GM19035 (cell line): ENCODE data around the gene OOSP4A.
"Not testable (repeated sequence)": the region's sequence is repeated elsewhere in the genome, so short reads cannot be mapped to it uniquely, and the experiment has no call there.

Experiments
- ATAC-seq: cut with Tn5 transposase; IDR thresholded peaks from one replicate; pipeline ENCODE4 v1.9.1; 2021; ENCODE audit not compliant: unreplicated experiment

Gene OOSP4A

GRCh38 chr11:59973097-59973496, 9.3 kb downstream of the OOSP4A start:
- ATAC-seq, result no peak

GRCh38 chr11:59981106-59981770, 17.4 kb downstream of the OOSP4A start:
- ATAC-seq, result no peak

GRCh38 chr11:59982037-59982436, 18.2 kb downstream of the OOSP4A start:
- ATAC-seq, result not testable (repeated sequence)

DNA sequence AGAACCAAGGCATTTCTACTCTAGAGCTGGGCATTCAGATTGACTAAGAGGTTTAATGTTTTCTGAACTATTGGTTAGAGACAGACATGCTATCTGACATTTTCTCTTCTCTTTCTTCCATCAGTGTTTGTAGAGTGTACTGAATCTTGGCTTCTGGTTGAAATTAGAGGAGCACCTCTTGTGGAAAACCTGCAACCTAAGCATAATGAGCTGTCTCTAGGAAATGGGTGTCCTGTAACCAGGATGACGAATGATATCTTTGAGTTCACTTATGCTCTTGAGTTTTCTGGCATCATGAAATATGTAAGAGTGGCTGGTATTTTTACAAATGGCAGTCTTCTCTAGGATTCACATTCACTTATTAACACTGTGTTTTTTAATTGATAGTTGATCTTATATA, 19.4 kb downstream of the OOSP4A start:
- ATAC-seq, result no peak

GRCh38 chr11:59984368-59984767, 20.5 kb downstream of the OOSP4A start:
- no peak for ATAC-seq

DNA sequence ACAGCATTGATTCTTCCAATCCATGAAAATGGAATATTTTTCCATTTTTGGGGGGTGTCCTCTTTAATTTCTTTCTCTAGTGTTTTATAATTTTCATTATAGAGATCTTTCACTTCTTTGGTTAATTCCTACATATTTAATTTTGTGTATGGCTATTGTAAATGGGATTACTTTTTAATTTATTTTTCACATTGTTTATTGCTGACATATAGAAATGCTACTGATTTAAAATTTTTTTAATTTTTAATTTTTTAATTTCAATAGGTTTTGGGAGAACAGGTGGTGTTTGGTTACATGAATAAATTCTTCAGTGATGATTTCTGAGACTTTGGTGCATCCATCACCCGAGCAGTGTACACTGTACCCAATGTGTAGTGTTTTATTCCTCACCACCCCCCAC, 26.6 kb downstream of the OOSP4A start:
- no peak for ATAC-seq

- ATAC-seq, result no peak
These were observed 28.6 kb downstream of the OOSP4A start for GRCh38 chr11:59992425-59992824.

DNA sequence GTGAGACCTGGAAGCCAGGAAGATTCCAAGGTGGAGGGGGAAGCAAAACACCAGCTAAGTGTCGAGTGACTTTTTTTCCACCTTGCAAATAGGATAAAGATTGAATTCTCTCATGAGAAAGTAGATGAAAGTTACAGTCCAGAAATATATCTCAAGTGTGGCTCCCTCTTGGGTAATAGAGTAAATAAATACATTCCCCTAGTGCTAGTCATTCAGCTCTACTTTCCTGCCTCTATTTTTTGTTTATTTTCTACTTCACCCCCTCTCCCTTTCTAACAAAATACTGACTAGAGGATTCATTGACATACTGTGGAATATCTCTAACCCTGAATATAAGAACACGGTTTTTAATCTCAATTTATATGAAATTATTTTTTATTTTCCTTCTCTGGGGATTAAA, 34.0 kb downstream of the OOSP4A start:
- ATAC-seq, result no peak

DNA sequence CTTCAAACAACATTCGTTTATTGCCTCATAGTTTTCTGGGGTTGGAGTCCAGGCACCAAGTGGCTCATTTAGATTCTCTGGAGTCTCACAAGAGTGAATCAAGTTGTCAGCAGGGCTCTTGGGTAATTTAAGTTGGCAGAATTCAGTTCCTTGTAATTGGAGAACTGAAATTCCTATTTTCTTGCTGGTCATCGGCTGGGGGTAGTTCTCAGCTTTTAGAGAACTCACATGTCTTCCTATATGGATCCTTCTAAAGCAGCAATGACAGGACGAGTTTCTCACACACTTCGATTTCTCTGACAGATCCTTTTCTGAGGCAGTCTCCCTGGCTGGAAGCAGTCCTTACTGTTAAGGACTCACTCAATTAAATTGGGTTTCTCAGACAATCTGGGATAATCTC, 35.9 kb downstream of the OOSP4A start:
- no peak for ATAC-seq

GRCh38 chr11:60003729-60004128, 39.9 kb downstream of the OOSP4A start:
- no peak for ATAC-seq

GRCh38 chr11:60005360-60005759, 41.5 kb downstream of the OOSP4A start:
- ATAC-seq, result no peak

- ATAC-seq, result no peak
These were observed 53.0 kb downstream of the OOSP4A start, which contains the start of gene OOSP4B for GRCh38 chr11:60016881-60017280. OOSP4B (plus strand) TSS chr11:60017181.

DNA sequence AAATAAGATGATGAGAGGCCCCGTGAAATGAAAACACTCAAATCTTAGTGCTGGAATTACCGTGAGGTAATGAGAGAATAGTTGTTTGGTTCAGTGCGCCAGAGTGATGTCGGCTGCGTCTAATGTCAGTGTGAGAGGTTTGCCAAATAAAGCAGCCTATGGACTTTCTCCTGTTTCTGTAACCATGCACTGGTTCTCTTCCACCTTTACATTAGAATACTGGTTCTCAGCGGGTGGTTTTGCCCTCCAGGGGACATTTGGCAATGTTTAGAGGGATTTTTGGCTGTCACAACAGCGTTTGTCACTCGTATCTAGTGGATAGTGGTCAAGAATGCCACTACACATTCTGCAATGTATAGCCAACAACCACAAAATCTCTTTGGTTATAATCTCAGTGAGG, 54.2 kb downstream of the OOSP4A start:
- no peak for ATAC-seq
